Activated CD4-positive, alpha-beta memory T cell treated with anti-CD3 and anti-CD28 coated beads for 36 hours (primary cell): ENCODE results near the gene CAMK2D. TPM values are rescaled to one million over a fixed set of nuclear protein-coding genes. Genes with fewer than 3 reads are reported as not detected.
"Not testable (repeated sequence)": the region's sequence is repeated elsewhere in the genome, so short reads cannot be mapped to it uniquely, and the experiment has no call there.

Source experiments
- CTCF ChIA-PET: fragments of 350-600 bp; sonication (Branson Sonifier 250); formaldehyde crosslinking; loops from one replicate; lab custom pipeline; 2021; ENCODE audit warnings: antibody characterized with exemption, inconsistent platforms; lab: Charles Lee
- POLR2A ChIA-PET: fragments of 350-600 bp; sonication (Branson Sonifier 250); formaldehyde crosslinking; loops from one replicate; lab custom pipeline; 2021; ENCODE audit warnings: antibody characterized with exemption; lab: Charles Lee
- DNase-seq: peaks from one replicate; pipeline ENCODE4 v3.0.0-alpha.2; 2020
- H3K27ac Mint-ChIP-seq: one replicate; pipeline ENCODE4 v1.8.0; 2021; ENCODE audit warnings: mixed read lengths
- H3K27me3 Mint-ChIP-seq: one replicate; pipeline ENCODE4 v1.8.0; 2021; ENCODE audit warnings: mixed read lengths
- H3K36me3 Mint-ChIP-seq: one replicate; pipeline ENCODE4 v1.8.0; 2021; ENCODE audit warnings: mixed read lengths
- H3K4me1 Mint-ChIP-seq: one replicate; pipeline ENCODE4 v1.8.0; 2021; ENCODE audit warnings: low read depth, mixed read lengths
- H3K4me3 Mint-ChIP-seq: one replicate; pipeline ENCODE4 v1.8.0; 2021; ENCODE audit warnings: mild to moderate bottlenecking, mixed read lengths
- H3K9me3 Mint-ChIP-seq: one replicate; pipeline ENCODE4 v1.8.0; 2021; ENCODE audit warnings: mixed read lengths
- intact Hi-C: fragments of 100-400 bp; cut with micrococcal nuclease; formaldehyde crosslinking; loops from one replicate; pipeline ENCODE4 v1.15.1; 2023
- total RNA-seq, 2 experiments: library from RNA; stranded (reverse); gene quantifications; one replicate each; pipeline ENCODE4 v1.2.3, GENCODE V29; 2021

Gene CAMK2D
- total RNA-seq, 2 experiments from 2014 or later = 82.5 to 82.9 TPM

GRCh38 chr4:113781439-113782040 is 20.0 kb upstream of the CAMK2D start:
- no peak overlapping the region for H3K27ac Mint-ChIP-seq
- POLR2A ChIA-PET = no interaction called here
- intact Hi-C loops = loop anchor here (1.0 to 5.0 kb wide), 2 partner anchors 121 to 290 kb away; no protein-coding TSS in a partner anchor
- H3K4me3 Mint-ChIP-seq = no peak overlapping the region
- H3K27me3 Mint-ChIP-seq = no peaks in the 10 kb centered on the region
- no peaks in the 10 kb centered on the region for H3K9me3 Mint-ChIP-seq
- H3K4me1 Mint-ChIP-seq = peaks cover 16% of the 10 kb centered on the region
- no peak for DNase-seq
- CTCF ChIA-PET = no interaction called here
- no peaks in the 10 kb centered on the region for H3K36me3 Mint-ChIP-seq

- Mint-ChIP-seq H3K36me3 (no peaks in the 10 kb centered on the region), H3K27me3 (peaks cover 1% of the 10 kb centered on the region), H3K9me3 (no peaks in the 10 kb centered on the region), H3K4me1 (peaks cover 7% of the 10 kb centered on the region), H3K27ac (no peak overlapping the region), H3K4me3 (no peak overlapping the region)
- ChIA-PET CTCF (interaction anchor here (0.7 kb wide), 1 partner anchor 190 kb away, joined by 3 read pairs; no protein-coding TSS in a partner anchor), POLR2A (no interaction called here)
- intact Hi-C loops = no loop called here
- DNase-seq = no peak
Measured at GRCh38 chr4:113776679-113777078, 15.1 kb upstream of the CAMK2D start.

- intact Hi-C loops = no loop called here
Measured at GRCh38 chr4:113776016-113776415, 14.5 kb upstream of the CAMK2D start.

GRCh38 chr4:113773756-113774155 is 12.2 kb upstream of the CAMK2D start:
- Mint-ChIP-seq H3K4me1 (peaks cover 18% of the 10 kb centered on the region), H3K4me3 (no peak overlapping the region), H3K27me3 (peaks cover 1% of the 10 kb centered on the region), H3K36me3 (no peaks in the 10 kb centered on the region), H3K27ac (no peak overlapping the region), H3K9me3 (no peaks in the 10 kb centered on the region)
- ChIA-PET POLR2A (no interaction called here), CTCF (no interaction called here)
- intact Hi-C loops = no loop called here
- DNase-seq = no peak

More at GRCh38 chr4:113776016-113776415, 14.5 kb upstream of the CAMK2D start:
- no peaks in the 10 kb centered on the region for H3K36me3 Mint-ChIP-seq
- peaks cover 1% of the 10 kb centered on the region for H3K27me3 Mint-ChIP-seq
- ChIA-PET CTCF (interaction anchor here (1.2 kb wide), 1 partner anchor 295 kb away, joined by 7 read pairs; no protein-coding TSS in a partner anchor), POLR2A (no interaction called here)
- no peaks in the 10 kb centered on the region for H3K9me3 Mint-ChIP-seq
- H3K27ac Mint-ChIP-seq = no peak overlapping the region
- peaks cover 7% of the 10 kb centered on the region for H3K4me1 Mint-ChIP-seq
- H3K4me3 Mint-ChIP-seq = no peak overlapping the region
- no peak for DNase-seq

GRCh38 chr4:113773014-113773413 is 11.5 kb upstream of the CAMK2D start:
- Mint-ChIP-seq H3K9me3 (no peaks in the 10 kb centered on the region), H3K27ac (no peak overlapping the region), H3K4me1 (peaks cover 18% of the 10 kb centered on the region), H3K4me3 (no peak overlapping the region), H3K27me3 (peaks cover 1% of the 10 kb centered on the region), H3K36me3 (no peaks in the 10 kb centered on the region)
- DNase-seq = no peak
- intact Hi-C loops = no loop called here
- ChIA-PET CTCF (interaction anchor here (1.0 kb wide), 1 partner anchor 378 kb away, joined by 3 read pairs; no protein-coding TSS in a partner anchor), POLR2A (no interaction called here)

- no peak overlapping the region for H3K4me3 Mint-ChIP-seq
- no peaks in the 10 kb centered on the region for H3K9me3 Mint-ChIP-seq
- intact Hi-C loops = no loop called here
Measured at GRCh38 chr4:113772319-113772718, 10.8 kb upstream of the CAMK2D start.

GRCh38 chr4:113769744-113770143 is 8.2 kb upstream of the CAMK2D start:
- CTCF ChIA-PET = no interaction called here
- intact Hi-C loops = loop anchor here (10.0 kb wide), 2 partner anchors 1255 to 1485 kb away; partner anchors contain the start of genes NEUROG2 and TIFA
- Mint-ChIP-seq H3K27ac (no peak overlapping the region), H3K4me3 (no peak overlapping the region), H3K4me1 (peaks cover 35% of the 10 kb centered on the region), H3K9me3 (no peaks in the 10 kb centered on the region), H3K27me3 (peaks cover 1% of the 10 kb centered on the region), H3K36me3 (no peaks in the 10 kb centered on the region)
- POLR2A ChIA-PET = interaction anchor here (0.7 kb wide), 1 partner anchor 413 kb away, joined by 5 read pairs; no protein-coding TSS in a partner anchor
- DNase-seq = no peak

More at GRCh38 chr4:113772319-113772718, 10.8 kb upstream of the CAMK2D start:
- Mint-ChIP-seq H3K27ac (no peak overlapping the region), H3K4me1 (peaks cover 23% of the 10 kb centered on the region), H3K36me3 (no peaks in the 10 kb centered on the region), H3K27me3 (peaks cover 1% of the 10 kb centered on the region)
- CTCF ChIA-PET = interaction anchor here (1.0 kb wide), 1 partner anchor 378 kb away, joined by 3 read pairs; no protein-coding TSS in a partner anchor
- DNase-seq = no peak
- POLR2A ChIA-PET = no interaction called here

- H3K4me1 Mint-ChIP-seq = peaks cover 35% of the 10 kb centered on the region
- peaks cover 1% of the 10 kb centered on the region for H3K27me3 Mint-ChIP-seq
- ChIA-PET CTCF (no interaction called here), POLR2A (no interaction called here)
- H3K27ac Mint-ChIP-seq = no peak overlapping the region
- H3K9me3 Mint-ChIP-seq = no peaks in the 10 kb centered on the region
- DNase-seq = no peak
- H3K4me3 Mint-ChIP-seq = no peak overlapping the region
- no peaks in the 10 kb centered on the region for H3K36me3 Mint-ChIP-seq
- intact Hi-C loops = loop anchor here (10.0 kb wide), 2 partner anchors 1254 to 1484 kb away; partner anchors contain the start of genes NEUROG2 and TIFA
Measured at GRCh38 chr4:113768952-113769351, 7.4 kb upstream of the CAMK2D start.

- peaks cover 2% of the 10 kb centered on the region for H3K27me3 Mint-ChIP-seq
- no peaks in the 10 kb centered on the region for H3K9me3 Mint-ChIP-seq
- DNase-seq = no peak
- H3K4me1 Mint-ChIP-seq = peaks cover 38% of the 10 kb centered on the region
- H3K27ac Mint-ChIP-seq = no peak overlapping the region
- CTCF ChIA-PET = interaction anchor here (1.0 to 2.5 kb wide), 2 partner anchors 228 to 372 kb away, joined by 4 to 7 read pairs; no protein-coding TSS in a partner anchor
- POLR2A ChIA-PET = no interaction called here
- H3K4me3 Mint-ChIP-seq = no peak overlapping the region
- H3K36me3 Mint-ChIP-seq = no peaks in the 10 kb centered on the region
- intact Hi-C loops = loop anchor here (10.0 kb wide), 2 partner anchors 1252 to 1482 kb away; partner anchors contain the start of genes NEUROG2 and TIFA
Measured at GRCh38 chr4:113766882-113767281, 5.3 kb upstream of the CAMK2D start.

GRCh38 chr4:113764720-113765264 is 3.3 kb upstream of the CAMK2D start:
- H3K9me3 Mint-ChIP-seq = no peaks in the 10 kb centered on the region
- H3K4me3 Mint-ChIP-seq = no peak overlapping the region
- CTCF ChIA-PET = no interaction called here
- no peak for DNase-seq
- peaks cover 33% of the 10 kb centered on the region for H3K4me1 Mint-ChIP-seq
- peaks cover 6% of the 10 kb centered on the region for H3K36me3 Mint-ChIP-seq
- POLR2A ChIA-PET = no interaction called here
- intact Hi-C loops = loop anchor here (5.0 to 10.0 kb wide), 3 partner anchors 308 to 1480 kb away; partner anchors contain the start of genes NEUROG2 and TIFA
- peaks cover 2% of the 10 kb centered on the region for H3K27me3 Mint-ChIP-seq
- no peak overlapping the region for H3K27ac Mint-ChIP-seq

- H3K36me3 Mint-ChIP-seq, H3K9me3 Mint-ChIP-seq, DNase-seq, CTCF ChIA-PET, POLR2A ChIA-PET, H3K27me3 Mint-ChIP-seq, H3K27ac Mint-ChIP-seq, H3K4me3 Mint-ChIP-seq: not testable (repeated sequence)
- peaks cover 28% of the 10 kb centered on the region for H3K4me1 Mint-ChIP-seq
- intact Hi-C loops = loop anchor here (2.0 to 10.0 kb wide), 5 partner anchors 137 to 1479 kb away; partner anchors contain the start of genes LARP7, NEUROG2, TIFA and ZGRF1
Measured at GRCh38 chr4:113763923-113764322, 2.4 kb upstream of the CAMK2D start.

- peak overlapping the region; percentile 93 for H3K27ac Mint-ChIP-seq
- intact Hi-C loops = loop anchor here (2.0 to 10.0 kb wide), 5 partner anchors 136 to 1478 kb away; partner anchors contain the start of genes LARP7, NEUROG2, TIFA and ZGRF1
- peaks cover 2% of the 10 kb centered on the region for H3K27me3 Mint-ChIP-seq
- CTCF ChIA-PET = no interaction called here
- peaks cover 18% of the 10 kb centered on the region for H3K36me3 Mint-ChIP-seq
- peak overlapping the region; percentile 89 for H3K4me3 Mint-ChIP-seq
- no peaks in the 10 kb centered on the region for H3K9me3 Mint-ChIP-seq
- peaks cover 36% of the 10 kb centered on the region for H3K4me1 Mint-ChIP-seq
- DNase-seq = no peak
- POLR2A ChIA-PET = no interaction called here
Measured at GRCh38 chr4:113763029-113763285, 1.4 kb upstream of the CAMK2D start.
